Measurements from ENCODE around the gene TNXB.

GRCh38 chr6:32073101-32073500 is 36.0 kb downstream of the TNXB start:
- TF ChIP-seq POLR2AphosphoS5 (IDR thresholded peaks at IDR 0.05; ENCODE audit: low read depth, low read length) = no peak
- TF ChIP-seq CTCF (IDR thresholded peaks at IDR 0.05) = no peak
